SK-N-SH (cell line): ENCODE results near the gene WIF1.

Source experiments
- CTCF ChIP-seq: fragments of 200-600 bp; sonication (generic); IDR thresholded peaks from 2 replicates; pipeline ENCODE4 v1.6.1; 2017; ENCODE audit warnings: antibody characterized with exemption, mild to moderate bottlenecking, moderate library complexity
- EP300 ChIP-seq, 2 experiments: IDR thresholded peaks; 2 replicates each; pipeline versions ENCODE4 v1.4.0 to v1.6.1; 2012; ENCODE audit warnings: borderline replicate concordance in 1 of 2, low read depth in 1 of 2, low read length in 1 of 2
- EZH2phosphoT487 ChIP-seq: fragments of 200-600 bp; sonication (generic); IDR thresholded peaks from 2 replicates; pipeline ENCODE4 v1.6.1; 2017; ENCODE audit warnings: low read depth, mixed run types, mild to moderate bottlenecking, antibody characterized with exemption, moderate library complexity, borderline replicate concordance
- RFX5 ChIP-seq: IDR thresholded peaks from 2 replicates; pipeline ENCODE4 v1.6.1; 2012; ENCODE audit warnings: mild to moderate bottlenecking, improper control_type of control experiment, low read length
- SIN3A ChIP-seq: IDR thresholded peaks from 2 replicates; pipeline ENCODE4 v1.6.1; 2012; ENCODE audit warnings: low read depth, mild to moderate bottlenecking, low read length, moderate library complexity, borderline replicate concordance
- TEAD4 ChIP-seq: IDR thresholded peaks from 2 replicates; pipeline ENCODE4 v1.4.0; 2012; ENCODE audit warnings: mild to moderate bottlenecking, borderline replicate concordance; ENCODE audit not compliant: insufficient read depth

DNA sequence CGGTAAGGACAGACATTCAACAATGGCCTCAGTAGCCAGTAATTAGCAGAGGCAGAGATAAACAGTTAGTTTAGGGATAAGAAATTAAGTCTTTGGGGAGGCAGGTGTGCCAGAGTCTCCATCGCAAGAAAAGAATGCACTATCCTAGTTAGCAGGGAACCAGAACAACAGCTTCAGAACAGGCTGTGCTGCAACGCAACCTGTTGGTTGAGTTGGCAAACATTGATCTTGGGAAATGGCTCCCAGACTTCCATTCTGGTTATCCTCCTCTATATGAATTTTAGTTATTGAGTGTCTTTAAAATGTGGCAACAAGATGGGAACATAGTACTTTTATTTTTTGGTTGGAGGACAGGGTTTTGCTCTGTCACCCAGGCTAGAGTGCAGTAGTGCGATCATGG lies 36.0 kb upstream of the WIF1 start:
- TF ChIP-seq EZH2phosphoT487 = no peak
- TF ChIP-seq CTCF = no peak
- no peak for TF ChIP-seq RFX5
- TF ChIP-seq SIN3A = no peak
- TF ChIP-seq TEAD4 = no peak
- no peak for TF ChIP-seq EP300 (IDR thresholded peaks at IDR 0.05; ENCODE audit: borderline replicate concordance in 1 of 2, low read depth in 1 of 2, low read length in 1 of 2)
